ENCODE results near the gene WIPF3. TPM values are rescaled to one million over a fixed set of nuclear protein-coding genes. Genes with fewer than 3 reads are reported as not detected.

Gene WIPF3, protein sequence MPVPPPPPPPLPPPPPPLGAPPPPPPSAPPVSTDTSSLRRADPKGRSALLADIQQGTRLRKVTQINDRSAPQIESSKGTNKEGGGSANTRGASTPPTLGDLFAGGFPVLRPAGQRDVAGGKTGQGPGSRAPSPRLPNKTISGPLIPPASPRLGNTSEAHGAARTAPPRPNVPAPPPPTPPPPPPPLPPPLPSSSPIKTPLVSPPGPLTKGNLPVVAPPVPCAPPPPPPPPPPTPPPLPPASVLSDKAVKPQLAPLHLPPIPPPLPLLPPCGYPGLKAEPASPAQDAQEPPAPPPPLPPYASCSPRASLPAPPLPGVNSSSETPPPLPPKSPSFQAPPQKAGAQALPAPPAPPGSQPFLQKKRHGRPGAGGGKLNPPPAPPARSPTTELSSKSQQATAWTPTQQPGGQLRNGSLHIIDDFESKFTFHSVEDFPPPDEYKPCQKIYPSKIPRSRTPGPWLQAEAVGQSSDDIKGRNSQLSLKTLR
- total RNA-seq, result 1 to 10 TPM; 1.7 to 2.1 TPM
- long read RNA-seq, partial matches to known transcripts, result 1 of 2 reads
- long read RNA-seq, other reads (novel, unspliced or antisense), result 1 of 2 reads

GRCh38 chr7:29806208-29806994 lies at the start of gene WIPF3:
WIPF3 (plus strand) TSS chr7:29806508; CDS start chr7:29834725, 28,217 bp downstream.
- DNase-seq, result peak; percentile 31 to 58
- ATAC-seq, result peak; percentile 81
- intact Hi-C loops (cut with DNase I, micrococcal nuclease), result no loop called here

- ATAC-seq (no peak), DNase-seq (no peak)
- intact Hi-C loops (cut with DNase I, micrococcal nuclease), result no loop called here
Measured at GRCh38 chr7:29763266-29763665, 43.0 kb upstream of the WIPF3 start.

DNA sequence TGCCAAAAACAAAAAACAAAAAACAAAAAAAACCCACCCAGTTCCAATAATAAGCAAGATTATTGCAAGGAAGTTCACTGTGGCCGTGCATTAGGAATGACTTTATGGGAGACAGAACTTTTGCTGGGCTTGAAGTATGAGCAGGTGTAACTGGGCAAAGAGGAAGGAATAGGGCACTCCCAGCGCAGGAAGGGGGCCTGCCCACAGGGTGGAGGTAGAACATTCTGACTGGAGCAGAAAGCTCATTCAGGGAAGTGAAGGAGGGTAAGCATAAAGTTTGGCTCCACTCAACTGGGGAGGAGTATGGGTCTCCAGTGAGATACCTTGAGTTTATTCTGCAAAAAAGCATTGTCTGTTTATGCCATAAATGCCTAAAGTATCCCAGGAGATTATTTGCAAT lies 42.1 kb upstream of the WIPF3 start:
- intact Hi-C loops (cut with DNase I, micrococcal nuclease), result no loop called here
- peak in 1 of 2 donors; percentile 19 for DNase-seq
- ATAC-seq, result peak; percentile 69

DNA sequence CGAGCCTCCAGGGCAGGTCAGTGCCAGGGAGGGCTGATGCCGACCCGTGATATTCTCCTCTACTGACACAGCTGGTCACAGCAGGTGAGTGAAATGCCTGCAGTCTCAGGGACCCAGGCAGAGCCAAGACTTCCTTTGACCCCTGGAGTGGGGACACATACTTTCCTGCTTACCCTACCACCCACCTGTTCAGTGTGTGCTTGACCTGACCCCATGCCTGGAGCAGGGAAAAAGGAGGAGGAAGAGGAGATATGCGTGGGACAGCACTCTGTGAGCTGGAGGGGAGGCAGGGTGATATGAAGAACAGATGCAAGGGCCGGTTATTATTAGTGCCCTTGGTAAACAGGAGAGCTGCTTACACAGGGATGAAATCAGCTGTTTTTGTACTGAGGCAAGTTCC lies 40.8 kb upstream of the WIPF3 start:
- intact Hi-C loops (cut with DNase I, micrococcal nuclease), result no loop called here
- ATAC-seq, result no peak
- no peak for DNase-seq

DNA sequence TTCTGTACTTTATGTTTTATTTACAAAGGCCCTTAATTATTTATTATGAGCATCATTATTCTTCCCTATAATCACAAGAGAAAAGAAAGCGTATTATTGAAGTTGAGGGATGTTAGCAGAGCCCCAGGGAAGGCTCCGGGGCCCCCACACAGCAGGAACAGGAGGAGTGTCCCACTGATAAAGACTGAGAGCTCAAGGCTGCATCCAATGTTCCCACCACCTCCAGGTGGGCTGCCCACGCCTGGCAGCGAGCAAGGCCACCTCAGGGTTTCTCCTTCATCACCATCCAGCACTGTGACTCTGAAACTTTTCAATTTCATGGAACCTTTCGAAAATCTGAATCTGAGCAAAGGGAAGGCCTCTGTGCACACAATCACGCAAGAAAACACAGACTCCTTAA lies 35.9 kb upstream of the WIPF3 start:
- intact Hi-C loops (cut with DNase I, micrococcal nuclease), result no loop called here
- DNase-seq (no peak), ATAC-seq (no peak)

- ATAC-seq (no peak), DNase-seq (no peak)
- intact Hi-C loops (cut with DNase I, micrococcal nuclease), result no loop called here
Measured at GRCh38 chr7:29771081-29771816, 35.1 kb upstream of the WIPF3 start.

DNA sequence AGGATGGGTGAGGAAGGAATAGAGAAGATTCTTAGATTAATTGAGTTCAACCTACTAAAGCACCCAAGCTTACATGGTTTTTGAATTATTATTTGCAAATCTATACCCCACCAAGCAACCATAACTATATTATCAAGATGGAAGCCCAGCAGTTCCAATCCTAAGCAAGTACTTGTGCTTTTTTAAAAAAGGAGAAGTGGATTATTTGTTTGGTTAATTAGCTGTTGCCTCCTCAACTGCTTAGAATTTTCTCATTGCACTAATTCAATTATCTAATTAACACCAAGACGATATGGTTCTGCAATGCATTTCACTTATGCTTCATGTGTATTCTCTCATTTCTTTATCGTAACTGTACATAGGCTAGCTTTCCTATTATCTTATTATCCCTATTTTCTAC lies 27.3 kb upstream of the WIPF3 start:
- ATAC-seq (no peak), DNase-seq (no peak)
- intact Hi-C loops (cut with DNase I, micrococcal nuclease), result no loop called here

- DNase-seq (no peak), ATAC-seq (no peak)
- intact Hi-C loops (cut with DNase I, micrococcal nuclease), result no loop called here
Measured at GRCh38 chr7:29780346-29780745, 26.0 kb upstream of the WIPF3 start.

DNA sequence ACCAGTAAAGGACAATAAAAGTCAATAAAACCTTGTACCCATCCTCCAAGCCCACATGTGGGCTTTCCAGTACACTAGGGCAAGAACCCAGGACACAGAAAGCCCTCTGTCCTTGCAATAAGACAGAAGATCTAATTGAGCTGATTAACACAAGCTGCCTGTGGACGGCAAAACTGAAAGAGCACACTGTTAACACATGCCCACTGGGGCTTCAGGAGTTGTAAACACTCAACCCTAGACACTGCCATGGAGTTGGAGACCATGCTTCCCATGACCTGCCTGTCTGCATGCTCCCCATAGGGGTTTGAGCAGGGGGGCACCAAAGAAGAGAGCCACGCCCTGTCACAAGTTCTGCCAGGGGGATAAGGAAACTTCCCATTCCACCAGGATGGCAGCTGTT lies 22.6 kb upstream of the WIPF3 start:
- ATAC-seq (no peak), DNase-seq (no peak)
- intact Hi-C loops (cut with DNase I, micrococcal nuclease), result no loop called here

GRCh38 chr7:29793507-29793906 lies 12.8 kb upstream of the WIPF3 start:
- intact Hi-C loops (cut with DNase I, micrococcal nuclease), result no loop called here
- DNase-seq, result no peak
- ATAC-seq, result no peak

- no peak for ATAC-seq
Measured at GRCh38 chr7:29794959-29795629, 11.2 kb upstream of the WIPF3 start.

GRCh38 chr7:29795696-29796580 lies 10.4 kb upstream of the WIPF3 start:
- no peak for ATAC-seq
- intact Hi-C loops (cut with DNase I, micrococcal nuclease), result no loop called here
- DNase-seq, result no peak

More at GRCh38 chr7:29794959-29795629, 11.2 kb upstream of the WIPF3 start:
- DNase-seq, result no peak
- intact Hi-C loops (cut with DNase I, micrococcal nuclease), result no loop called here

GRCh38 chr7:29797112-29797944 lies 9.0 kb upstream of the WIPF3 start:
- ATAC-seq (peak; percentile 98), DNase-seq (peak in 1 of 2 donors; percentile 14)
- intact Hi-C loops (cut with DNase I, micrococcal nuclease), result no loop called here

- ATAC-seq, result no peak
- no peak for DNase-seq
Measured at GRCh38 chr7:29798422-29798821, 7.9 kb upstream of the WIPF3 start.

GRCh38 chr7:29801929-29802328 lies 4.4 kb upstream of the WIPF3 start:
- intact Hi-C loops (cut with DNase I, micrococcal nuclease), result no loop called here
- no peak for DNase-seq
- no peak for ATAC-seq

More at GRCh38 chr7:29798422-29798821, 7.9 kb upstream of the WIPF3 start:
- intact Hi-C loops (cut with DNase I, micrococcal nuclease), result no loop called here

DNA sequence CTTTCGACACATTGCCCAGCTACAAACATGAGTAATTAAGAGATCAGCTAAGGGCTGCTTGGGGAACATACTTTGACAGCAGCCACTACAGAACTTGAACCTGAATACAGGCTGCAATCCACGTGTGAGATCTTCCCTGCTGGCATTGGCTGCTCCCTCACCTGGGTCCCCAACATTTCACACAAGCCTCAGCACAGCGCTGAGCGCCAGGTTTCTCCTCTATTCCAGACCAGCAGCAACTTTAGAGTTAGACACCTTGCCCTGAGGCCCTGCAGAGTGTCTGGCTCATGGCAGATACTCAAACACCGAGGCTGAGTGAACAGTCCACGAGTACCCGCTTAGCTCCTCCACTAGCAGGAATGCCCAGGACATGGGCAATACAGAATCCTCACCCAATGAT lies 1.3 kb upstream of the WIPF3 start:
- intact Hi-C loops (cut with DNase I, micrococcal nuclease), result no loop called here

GRCh38 chr7:29805886-29806207 lies 461 bp upstream of the WIPF3 start:
- intact Hi-C loops (cut with DNase I, micrococcal nuclease), result no loop called here
- ATAC-seq (no peak), DNase-seq (no peak)

More for the DNA sequence above, 1.3 kb upstream of the WIPF3 start:
- DNase-seq (no peak), ATAC-seq (no peak)
